Muscle layer of duodenum (tissue), 2 donors: ENCODE results near the gene ZNF526.

Experiments
- H3K27ac ChIP-seq: one replicate; pipeline ENCODE4 v1.7.0; 2013; ENCODE audit warnings: mild to moderate bottlenecking, low read length
- H3K27me3 ChIP-seq: one replicate; pipeline ENCODE4 v1.7.0; 2013; ENCODE audit warnings: low read depth, mild to moderate bottlenecking, control low read depth, low read length
- H3K36me3 ChIP-seq, 2 donors: one replicate each; pipeline ENCODE4 v1.7.0; 2013; ENCODE audit warnings: low read length in 2 of 2, control low read depth in 1 of 2, mild to moderate bottlenecking in 1 of 2; ENCODE audit not compliant: insufficient read depth in 2 of 2, control insufficient read depth in 1 of 2
- H3K4me1 ChIP-seq, 2 donors: one replicate each; pipeline ENCODE4 v1.7.0; 2013; ENCODE audit warnings: low read length in 2 of 2, mild to moderate bottlenecking in 2 of 2, control low read depth in 1 of 2, moderate library complexity in 1 of 2; ENCODE audit not compliant: insufficient read depth in 2 of 2, control insufficient read depth in 1 of 2
- H3K4me3 ChIP-seq, 2 donors: one replicate each; pipeline ENCODE4 v1.7.0; 2013; ENCODE audit warnings: low read length in 2 of 2, low read depth in 1 of 2, mild to moderate bottlenecking in 1 of 2
- H3K9me3 ChIP-seq, 2 donors: one replicate each; pipeline ENCODE4 v1.7.0; 2013; ENCODE audit warnings: low read length in 2 of 2, control low read depth in 1 of 2, mild to moderate bottlenecking in 1 of 2; ENCODE audit not compliant: control insufficient read depth in 1 of 2
- donor health status: healthy.

The ZNF526 gene

GRCh38 chr19:42212886-42213285 is 7.2 kb upstream of the ZNF526 start:
- Histone ChIP-seq H3K27me3 (no peaks in the 10 kb centered on the region), H3K9me3 (no peaks in the 10 kb centered on the region), H3K4me1 (peaks cover 0 to 21% of the 10 kb centered on the region in 2 donors), H3K36me3 (peaks cover 19 to 57% of the 10 kb centered on the region in 2 donors), H3K27ac (no peak overlapping the region), H3K4me3 (no peak overlapping the region)

DNA sequence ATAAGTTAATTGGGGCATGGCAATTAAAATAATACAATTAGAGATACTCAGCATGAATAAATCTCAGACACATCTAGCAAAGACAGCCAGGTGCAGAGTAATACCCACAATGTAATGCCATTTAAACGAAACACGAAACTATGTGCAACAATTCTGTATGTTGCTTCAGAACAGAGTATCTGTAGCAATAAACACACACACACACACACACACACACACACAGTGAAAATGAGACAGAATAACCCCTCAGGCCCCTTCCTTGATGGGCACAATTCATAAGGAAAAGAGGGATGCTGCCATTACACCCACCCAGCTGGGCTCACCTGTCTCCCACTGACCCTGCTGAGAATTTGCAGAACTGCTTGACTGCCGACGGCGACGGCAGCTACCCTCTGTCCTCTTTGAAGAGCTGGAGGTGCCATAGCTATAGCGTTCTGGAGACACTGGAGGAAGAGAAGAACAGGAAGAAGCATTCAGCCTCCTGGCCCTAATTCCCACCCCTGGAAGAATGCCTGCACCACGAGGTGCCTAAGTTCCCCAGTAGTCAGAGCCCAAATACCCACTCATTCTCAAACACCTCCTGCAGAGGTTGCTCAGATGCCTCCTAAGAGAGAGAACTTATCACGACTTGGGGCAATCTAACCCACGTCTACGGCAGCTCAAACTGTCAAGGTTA is 5.2 kb upstream of the ZNF526 start:
- H3K27me3 ChIP-seq = no peaks in the 10 kb centered on the region
- peaks cover 10 to 36% of the 10 kb centered on the region in 2 donors for H3K36me3 ChIP-seq
- H3K4me3 ChIP-seq = no peak overlapping the region
- H3K4me1 ChIP-seq = peaks cover 9 to 37% of the 10 kb centered on the region in 2 donors
- no peaks in the 10 kb centered on the region for H3K9me3 ChIP-seq
- H3K27ac ChIP-seq = no peak overlapping the region

DNA sequence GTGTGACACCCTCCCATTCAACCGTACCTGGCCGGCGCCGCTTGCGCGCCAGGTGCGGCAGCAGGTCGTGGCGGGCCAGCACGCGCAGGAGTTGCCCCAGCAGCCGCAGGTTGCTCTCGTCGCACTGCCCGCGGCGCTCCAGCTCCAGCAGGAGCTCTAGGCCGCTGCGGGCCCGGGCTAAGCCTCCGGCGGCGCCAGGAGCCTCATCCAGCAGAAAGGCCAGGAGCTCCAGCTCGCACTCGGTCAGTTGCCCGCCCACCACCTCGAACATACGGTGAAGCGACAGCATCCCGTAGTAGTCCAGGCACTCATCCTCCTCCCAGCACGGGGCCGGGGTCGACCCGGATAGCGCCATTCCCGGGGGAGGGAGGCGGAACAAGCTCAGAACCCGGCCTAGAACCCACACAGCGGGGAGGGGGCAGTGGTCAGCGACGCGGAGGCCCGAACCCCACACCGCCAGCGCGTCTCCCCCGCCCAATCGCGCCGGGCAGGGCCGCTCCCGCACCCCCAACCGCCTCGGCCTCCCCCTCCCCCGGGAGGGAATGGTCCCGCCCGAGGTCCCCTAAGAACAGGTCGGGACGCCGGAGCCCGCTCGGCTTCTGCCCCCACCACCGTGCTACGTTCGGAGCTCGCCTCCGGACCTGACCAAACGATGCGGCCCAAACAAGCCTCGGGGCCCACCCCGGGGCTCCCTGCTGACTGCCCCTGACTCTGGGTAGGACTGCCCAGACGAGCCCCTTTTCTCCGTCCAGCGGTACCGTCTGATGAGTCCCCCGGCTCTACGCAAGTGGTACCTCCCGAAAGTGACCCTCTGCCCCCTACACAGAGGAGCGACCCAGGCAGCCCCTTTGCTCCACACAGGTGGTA is 3.2 kb upstream of the ZNF526 start:
- Histone ChIP-seq H3K4me3 (peak overlapping the region; percentile 75 to 86), H3K4me1 (peaks cover 9 to 46% of the 10 kb centered on the region in 2 donors), H3K27me3 (no peaks in the 10 kb centered on the region), H3K27ac (peak overlapping the region; percentile 91), H3K9me3 (no peaks in the 10 kb centered on the region), H3K36me3 (peaks cover 8 to 28% of the 10 kb centered on the region in 2 donors)

DNA sequence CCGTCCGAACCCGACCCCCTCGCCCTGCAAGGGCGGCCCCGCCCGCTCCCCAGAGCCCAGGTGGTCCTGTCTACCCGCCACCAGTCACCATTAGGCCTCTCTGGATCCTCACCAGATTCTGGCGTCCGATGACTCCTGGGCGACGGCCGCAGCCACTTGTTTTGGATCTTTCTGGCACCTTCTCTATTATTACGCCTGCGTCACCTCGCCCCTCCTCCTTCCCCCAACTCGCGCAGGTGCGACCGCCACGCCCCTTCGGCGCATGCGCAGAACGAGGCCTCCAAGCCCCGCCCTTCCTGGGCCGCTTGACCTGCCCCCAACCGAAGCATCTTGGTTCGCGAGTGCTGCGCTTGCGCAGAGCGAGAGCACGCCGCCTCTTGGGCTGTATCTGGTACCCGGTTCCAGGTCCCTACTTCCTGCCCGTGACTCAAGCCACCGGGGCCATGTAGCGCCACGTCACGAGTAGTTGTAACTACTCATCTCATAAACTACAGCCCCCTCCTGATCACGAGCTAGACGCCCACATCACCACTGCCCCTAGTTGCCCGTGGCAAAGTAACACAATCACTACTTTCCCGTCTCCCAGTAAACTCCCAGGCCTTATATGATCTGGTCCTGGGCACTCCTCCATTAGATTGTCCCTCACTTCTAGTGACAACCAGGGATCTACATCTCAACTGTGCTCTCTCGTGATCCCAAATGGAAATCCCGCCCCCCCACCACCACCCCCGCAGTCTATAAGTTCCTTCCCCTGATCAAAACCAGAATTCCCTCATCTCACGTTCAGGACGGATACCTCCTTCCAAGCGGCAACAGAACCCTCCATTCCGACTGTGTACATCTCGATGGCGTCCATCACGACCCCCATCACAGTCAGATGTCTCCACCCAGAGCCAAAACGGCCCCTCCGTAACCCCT is 2.3 kb upstream of the ZNF526 start, which contains the start of gene DEDD2:
Gene DEDD2 (minus strand): TSS at position 158 of the 918 bp plus-strand sequence. CDS start 670 bp downstream, outside the sequence.
- Histone ChIP-seq H3K4me1 (peaks cover 9 to 46% of the 10 kb centered on the region in 2 donors), H3K4me3 (peak within 1 kb of the TSS; percentile 75 to 86), H3K27ac (peak within 1 kb of the TSS; percentile 91), H3K27me3 (no peaks in the 10 kb centered on the region), H3K36me3 (peaks cover 8 to 20% of the 10 kb centered on the region in 2 donors), H3K9me3 (no peaks in the 10 kb centered on the region)

GRCh38 chr19:42220751-42221097 is 612 bp downstream of the ZNF526 start:
- H3K4me1 ChIP-seq = peaks cover 9 to 38% of the 10 kb centered on the region in 2 donors
- H3K9me3 ChIP-seq = no peaks in the 10 kb centered on the region
- peak overlapping the region; percentile 88 for H3K27ac ChIP-seq
- no peaks in the 10 kb centered on the region for H3K27me3 ChIP-seq
- peaks cover 10 to 16% of the 10 kb centered on the region in 2 donors for H3K36me3 ChIP-seq
- peak overlapping the region; percentile 84 to 98 for H3K4me3 ChIP-seq

- H3K4me3 ChIP-seq = no peak overlapping the region
- H3K27ac ChIP-seq = no peak overlapping the region
- peaks cover 35 to 47% of the 10 kb centered on the region in 2 donors for H3K36me3 ChIP-seq
- H3K4me1 ChIP-seq = peaks cover 0 to 9% of the 10 kb centered on the region in 2 donors
- no peaks in the 10 kb centered on the region for H3K27me3 ChIP-seq
- H3K9me3 ChIP-seq = no peaks in the 10 kb centered on the region
Measured at GRCh38 chr19:42224940-42225717, 5.0 kb downstream of the ZNF526 start.

DNA sequence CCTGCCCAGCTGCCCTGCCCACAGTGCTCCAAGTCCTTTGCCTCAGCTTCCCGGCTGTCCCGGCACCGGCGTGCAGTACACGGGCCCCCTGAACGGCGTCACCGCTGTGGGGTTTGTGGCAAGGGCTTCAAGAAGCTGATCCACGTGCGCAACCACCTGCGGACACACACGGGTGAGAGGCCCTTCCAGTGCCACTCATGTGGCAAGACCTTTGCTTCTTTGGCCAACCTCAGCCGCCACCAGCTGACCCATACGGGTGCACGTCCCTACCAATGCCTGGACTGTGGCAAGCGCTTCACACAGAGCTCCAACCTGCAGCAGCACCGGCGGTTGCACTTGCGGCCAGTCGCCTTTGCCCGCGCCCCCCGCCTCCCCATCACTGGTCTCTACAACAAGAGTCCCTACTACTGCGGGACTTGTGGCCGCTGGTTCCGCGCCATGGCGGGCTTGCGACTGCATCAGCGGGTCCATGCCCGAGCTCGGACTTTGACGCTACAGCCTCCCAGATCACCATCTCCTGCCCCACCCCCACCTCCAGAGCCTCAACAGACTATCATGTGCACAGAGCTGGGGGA is 5.7 kb downstream of the ZNF526 start:
- Histone ChIP-seq H3K36me3 (peaks cover 36 to 50% of the 10 kb centered on the region in 2 donors), H3K9me3 (no peaks in the 10 kb centered on the region), H3K27me3 (no peaks in the 10 kb centered on the region), H3K27ac (no peak overlapping the region), H3K4me3 (no peak overlapping the region), H3K4me1 (peaks cover 0 to 6% of the 10 kb centered on the region in 2 donors)

DNA sequence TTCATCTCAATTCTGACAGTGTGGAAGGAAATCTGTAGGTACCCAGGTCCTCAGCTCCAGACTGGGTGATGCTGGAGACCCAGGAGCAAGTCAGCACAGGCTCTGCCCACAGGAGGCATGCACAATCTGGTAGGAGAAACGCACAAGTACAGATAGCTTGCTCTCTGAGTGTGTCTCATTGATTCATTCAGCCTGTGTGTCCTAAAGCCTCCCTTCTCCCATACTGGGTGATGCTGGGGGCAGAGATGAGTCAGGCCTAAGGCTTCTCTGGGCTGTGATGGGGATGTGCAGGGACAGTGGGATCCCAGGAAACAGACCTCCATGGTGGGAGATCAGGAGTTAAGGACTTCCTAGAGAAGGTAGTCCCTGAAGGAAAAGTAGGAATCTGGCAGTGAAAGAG is 6.8 kb downstream of the ZNF526 start:
- H3K36me3 ChIP-seq = peaks cover 46 to 60% of the 10 kb centered on the region in 2 donors
- no peak overlapping the region for H3K4me3 ChIP-seq
- no peak overlapping the region for H3K27ac ChIP-seq
- H3K9me3 ChIP-seq = no peaks in the 10 kb centered on the region
- no peaks in the 10 kb centered on the region for H3K4me1 ChIP-seq
- no peaks in the 10 kb centered on the region for H3K27me3 ChIP-seq

GRCh38 chr19:42228641-42229040 is 8.5 kb downstream of the ZNF526 start:
- Histone ChIP-seq H3K27ac (no peak overlapping the region), H3K9me3 (no peaks in the 10 kb centered on the region), H3K4me3 (no peak overlapping the region), H3K4me1 (no peaks in the 10 kb centered on the region), H3K36me3 (peaks cover 61 to 77% of the 10 kb centered on the region in 2 donors), H3K27me3 (no peaks in the 10 kb centered on the region)

DNA sequence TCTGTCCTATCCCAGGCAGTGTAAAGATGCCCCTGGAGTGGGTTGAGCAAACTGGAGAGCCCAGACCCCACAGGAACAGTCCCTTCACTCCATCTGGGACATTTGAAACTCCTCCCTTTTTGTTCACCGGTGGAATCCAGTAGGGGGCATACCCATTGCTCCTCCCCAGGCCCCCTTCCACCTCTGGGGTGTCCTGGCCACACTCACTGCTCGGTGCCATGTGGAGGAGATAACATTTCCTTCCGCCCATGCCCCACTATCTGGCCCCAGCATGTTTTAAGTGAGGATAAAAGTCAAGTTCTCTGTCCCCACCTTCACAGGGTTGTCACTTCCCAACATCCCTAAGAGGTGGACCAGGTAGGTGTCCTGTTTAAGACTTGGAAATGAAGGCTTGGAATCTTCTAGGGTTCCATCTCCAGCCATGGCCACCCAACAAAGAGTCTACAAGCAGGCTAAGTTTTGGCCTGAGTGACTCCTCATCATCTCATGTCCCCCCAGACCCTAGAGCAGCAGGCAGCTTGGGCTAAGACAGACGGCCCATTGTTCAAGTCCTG is 9.3 kb downstream of the ZNF526 start:
- no peaks in the 10 kb centered on the region for H3K9me3 ChIP-seq
- H3K27ac ChIP-seq = no peak overlapping the region
- no peak overlapping the region for H3K4me3 ChIP-seq
- H3K36me3 ChIP-seq = peaks cover 66 to 82% of the 10 kb centered on the region in 2 donors
- H3K4me1 ChIP-seq = peaks cover 0 to 4% of the 10 kb centered on the region in 2 donors
- no peaks in the 10 kb centered on the region for H3K27me3 ChIP-seq
